GM18867 (cell line): Measurements from ENCODE around the gene SZT2.

Source experiments
- ATAC-seq: cut with Tn5 transposase; IDR thresholded peaks from one replicate; pipeline ENCODE4 v1.9.1; 2021; ENCODE audit warnings: mild to moderate bottlenecking, moderate library complexity; ENCODE audit not compliant: unreplicated experiment

The SZT2 gene

DNA sequence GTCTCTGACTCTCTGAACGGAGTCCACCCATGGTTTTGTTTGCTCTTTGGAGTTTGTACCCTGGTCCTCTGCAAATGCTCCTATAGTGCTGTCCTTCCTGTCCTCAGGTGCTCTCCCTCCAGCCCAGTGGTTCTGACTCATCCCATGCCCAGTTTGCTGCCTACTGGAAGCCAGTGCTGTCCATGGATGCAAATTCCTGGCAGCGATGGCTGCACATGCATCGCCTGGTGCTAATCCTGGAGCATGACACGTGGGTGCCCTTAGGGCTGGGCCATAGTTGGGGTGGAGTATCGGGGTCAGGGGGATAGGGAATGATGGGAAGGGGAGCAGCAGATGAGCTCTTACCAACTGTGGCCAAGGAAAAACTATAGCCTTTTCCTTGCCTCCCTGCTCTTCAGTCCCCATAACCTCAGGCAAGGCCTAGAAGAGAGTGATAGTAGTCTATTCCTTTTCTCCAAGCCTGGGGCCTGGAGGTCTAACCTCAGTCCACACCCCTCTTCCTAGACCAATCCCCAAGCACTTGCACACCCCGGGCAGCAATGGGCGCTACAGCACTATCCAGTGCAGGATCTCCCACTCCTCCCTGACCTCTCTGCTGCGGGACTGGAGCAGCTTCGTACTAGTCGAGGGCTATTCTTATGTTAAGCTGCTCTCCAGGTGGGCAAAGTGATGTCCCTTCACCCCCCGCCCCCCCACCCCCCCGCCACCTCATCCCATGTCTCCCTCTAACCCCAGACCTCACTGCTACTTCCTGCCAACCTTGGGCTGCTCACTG, 32.5 kb downstream of the SZT2 start:
- ATAC-seq: no peak

DNA sequence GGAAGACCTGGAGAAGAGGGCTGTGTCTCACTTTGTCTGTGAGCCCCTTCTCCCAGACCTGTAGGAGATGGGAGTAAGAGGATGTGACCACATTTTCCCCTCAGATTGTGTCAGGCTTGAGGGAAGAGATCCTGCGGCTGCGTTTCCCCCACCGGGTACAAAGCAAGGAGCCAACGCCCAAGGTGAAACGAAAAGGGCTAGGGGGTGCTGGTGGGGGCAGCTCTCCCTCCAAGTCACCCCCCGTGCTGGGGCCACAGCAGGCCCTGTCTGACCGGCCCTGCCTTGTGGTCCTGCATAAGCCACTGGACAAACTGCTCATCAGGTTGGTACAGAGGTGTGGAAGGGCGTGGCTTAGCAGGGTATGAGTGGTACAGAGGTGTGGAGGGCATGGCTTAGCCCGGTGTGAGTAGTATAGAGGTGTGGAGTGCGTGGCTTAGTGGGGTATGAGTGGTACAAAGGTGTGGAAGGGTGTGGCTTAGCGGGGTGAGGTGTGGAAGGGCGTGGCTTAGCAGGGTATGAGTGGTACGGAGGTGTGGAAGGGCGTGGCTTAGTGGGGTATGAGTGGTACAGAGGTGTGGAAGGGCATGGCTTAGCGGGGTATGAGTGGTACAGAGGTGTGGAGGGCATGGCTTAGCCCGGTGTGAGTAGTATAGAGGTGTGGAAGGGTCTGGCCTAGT, 33.4 kb downstream of the SZT2 start:
- ATAC-seq: no peak

DNA sequence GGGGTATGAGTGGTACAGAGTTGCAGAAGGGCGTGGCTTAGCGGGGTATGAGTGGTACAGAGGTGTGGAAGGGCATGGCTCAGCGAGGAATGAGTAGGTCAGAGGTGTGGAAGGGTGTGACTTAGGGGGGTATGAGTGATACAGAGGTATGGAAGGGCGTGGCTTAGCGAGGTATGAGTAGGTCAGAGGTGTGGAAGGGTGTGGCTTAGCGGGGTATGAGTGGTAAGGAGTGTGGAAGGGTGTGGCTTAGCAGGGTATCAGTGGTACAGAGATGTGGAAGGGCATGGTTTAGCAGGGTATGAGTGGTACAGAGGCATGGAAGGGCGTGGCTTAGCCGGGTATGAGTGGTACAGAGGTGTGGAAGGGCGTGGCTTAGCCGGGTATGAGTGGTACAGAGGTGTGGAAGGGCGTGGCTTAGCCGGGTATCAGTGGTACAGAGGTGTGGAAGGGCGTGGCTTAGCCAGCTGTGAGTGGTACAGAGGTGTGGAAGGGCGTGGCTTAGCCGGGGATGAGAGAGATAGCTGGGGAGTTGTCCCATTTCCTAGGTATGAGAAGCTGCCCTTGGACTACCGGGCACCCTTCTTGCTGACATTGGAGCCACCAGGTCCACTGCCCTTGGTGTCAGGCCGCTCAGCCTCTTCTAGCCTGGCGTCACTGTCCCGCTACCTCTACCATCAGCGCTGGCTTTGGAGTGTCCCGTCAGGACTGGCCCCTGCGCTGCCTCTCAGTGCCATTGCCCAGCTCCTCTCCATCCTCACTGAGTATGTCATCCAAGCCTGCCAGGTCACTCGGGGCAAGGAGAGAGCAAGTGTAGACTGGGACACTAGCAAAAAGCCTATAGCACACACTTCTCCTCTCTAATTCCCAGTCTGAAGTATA, 34.2 kb downstream of the SZT2 start:
- no peak for ATAC-seq

DNA sequence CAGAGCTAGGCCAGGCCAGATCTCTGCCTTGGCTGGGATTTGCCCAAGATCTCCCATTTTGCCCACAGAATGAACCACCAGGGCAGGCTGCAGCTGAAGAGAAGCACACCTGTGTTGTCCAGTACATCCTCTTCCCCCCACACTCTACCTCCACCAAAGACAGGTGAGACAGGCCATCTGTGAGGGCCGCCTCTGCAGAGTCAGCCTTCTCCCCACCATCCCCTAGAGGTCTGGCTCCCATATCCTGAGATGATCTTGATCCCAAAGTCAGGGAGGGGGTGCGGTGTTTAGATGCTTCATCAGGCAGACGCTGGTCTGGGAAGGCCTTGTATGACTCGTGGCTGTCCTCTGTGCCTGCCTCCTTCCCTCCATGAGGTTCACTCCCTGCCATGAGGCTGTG, 35.3 kb downstream of the SZT2 start:
- ATAC-seq: no peak

DNA sequence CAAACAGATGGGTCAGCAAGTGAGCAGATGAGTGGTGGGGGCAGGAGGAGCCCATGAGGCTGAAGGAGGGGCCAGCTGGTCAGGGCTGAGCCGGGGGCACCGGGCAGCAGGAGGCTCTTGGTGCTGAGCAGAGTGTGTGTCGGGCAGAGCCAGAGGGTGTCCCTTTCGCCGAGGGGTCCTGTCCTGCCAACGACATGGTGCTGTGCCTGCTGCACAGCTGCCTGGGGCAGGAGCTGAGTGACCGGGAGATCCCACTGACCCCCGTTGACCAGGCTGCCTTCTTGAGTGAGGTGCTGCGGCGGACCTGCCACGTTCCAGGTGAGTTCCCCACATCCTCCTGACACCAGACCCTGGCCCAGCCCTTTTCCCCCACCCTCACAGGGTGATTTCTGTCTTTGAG, 36.5 kb downstream of the SZT2 start:
- no peak for ATAC-seq

DNA sequence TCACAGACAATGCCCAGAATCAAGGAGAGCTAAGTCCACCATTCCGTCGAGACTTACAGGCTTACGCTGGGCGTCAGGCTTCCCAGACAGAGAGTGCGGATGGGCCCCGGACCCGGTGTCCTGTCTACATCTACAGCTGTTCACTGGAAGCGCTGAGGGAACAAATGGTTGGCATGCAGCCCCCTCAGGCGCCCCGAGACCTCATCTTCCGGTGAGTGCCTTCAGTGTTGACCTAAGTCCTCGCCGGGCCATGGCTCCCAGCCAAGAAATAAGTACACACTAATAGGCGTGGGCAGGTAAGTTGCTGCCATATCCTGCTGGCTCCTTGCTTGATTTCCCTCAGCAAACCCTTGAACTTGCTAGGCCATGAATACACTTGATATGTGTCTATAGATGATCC, 37.8 kb downstream of the SZT2 start:
- no peak for ATAC-seq

DNA sequence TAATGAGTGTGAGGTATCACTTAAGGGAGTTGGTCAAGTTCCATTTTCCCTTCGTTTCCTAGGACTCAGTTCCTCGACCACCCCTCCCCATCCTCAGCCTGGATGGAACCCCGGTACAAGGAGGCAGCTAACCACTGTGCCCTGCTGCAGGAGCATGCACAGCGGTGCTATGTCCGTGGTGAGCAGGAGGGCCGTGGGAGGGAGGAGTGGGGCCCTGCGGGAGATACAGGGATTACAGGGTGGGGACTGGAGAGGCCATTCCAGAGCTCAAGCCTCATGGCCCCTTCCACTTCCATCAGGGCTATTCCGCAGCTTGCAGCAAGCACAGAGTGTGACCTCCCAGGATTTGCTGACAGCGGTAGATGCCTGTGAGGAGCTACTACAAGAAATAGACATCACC, 38.2 kb downstream of the SZT2 start:
- no peak for ATAC-seq

DNA sequence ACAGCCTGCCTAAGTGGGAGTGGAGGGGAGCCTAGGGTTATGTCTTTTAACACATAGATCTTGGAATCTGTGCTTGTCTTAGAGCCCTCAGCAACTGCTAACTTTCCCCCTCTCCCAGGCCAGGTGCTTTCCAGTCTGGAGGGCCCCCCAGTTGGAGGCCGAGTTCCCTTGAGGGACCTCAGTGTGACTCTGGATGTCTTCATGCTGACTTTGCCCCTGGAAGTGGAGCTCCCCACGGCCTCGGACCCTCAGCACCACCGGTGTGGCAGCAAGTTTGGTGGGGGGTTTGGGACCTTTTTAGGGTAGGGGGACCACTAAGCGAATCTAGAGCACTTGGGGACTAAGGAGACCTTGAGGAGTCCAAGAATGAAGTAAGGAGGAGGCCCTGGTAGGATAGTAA, 41.1 kb downstream of the SZT2 start:
- no peak for ATAC-seq

DNA sequence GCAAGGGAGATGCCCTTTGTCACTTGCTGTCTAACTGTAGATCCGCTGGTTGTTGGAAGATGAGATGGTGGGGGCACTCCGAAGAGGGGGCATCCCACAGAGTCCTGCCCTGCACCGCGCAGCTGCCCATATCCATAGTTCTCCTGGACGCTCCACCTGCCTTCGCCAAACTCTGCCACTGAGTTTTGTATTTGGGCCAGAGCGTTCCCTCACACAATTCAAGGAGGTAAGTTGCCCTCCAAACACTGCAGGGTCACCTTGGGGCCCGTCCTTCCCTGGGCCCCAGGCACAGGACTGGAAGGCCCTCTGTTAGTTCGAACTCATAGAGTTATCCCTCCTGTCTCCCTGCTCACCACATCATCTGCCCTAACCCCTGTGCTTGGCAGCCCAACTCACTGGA, 42.0 kb downstream of the SZT2 start:
- ATAC-seq: no peak

DNA sequence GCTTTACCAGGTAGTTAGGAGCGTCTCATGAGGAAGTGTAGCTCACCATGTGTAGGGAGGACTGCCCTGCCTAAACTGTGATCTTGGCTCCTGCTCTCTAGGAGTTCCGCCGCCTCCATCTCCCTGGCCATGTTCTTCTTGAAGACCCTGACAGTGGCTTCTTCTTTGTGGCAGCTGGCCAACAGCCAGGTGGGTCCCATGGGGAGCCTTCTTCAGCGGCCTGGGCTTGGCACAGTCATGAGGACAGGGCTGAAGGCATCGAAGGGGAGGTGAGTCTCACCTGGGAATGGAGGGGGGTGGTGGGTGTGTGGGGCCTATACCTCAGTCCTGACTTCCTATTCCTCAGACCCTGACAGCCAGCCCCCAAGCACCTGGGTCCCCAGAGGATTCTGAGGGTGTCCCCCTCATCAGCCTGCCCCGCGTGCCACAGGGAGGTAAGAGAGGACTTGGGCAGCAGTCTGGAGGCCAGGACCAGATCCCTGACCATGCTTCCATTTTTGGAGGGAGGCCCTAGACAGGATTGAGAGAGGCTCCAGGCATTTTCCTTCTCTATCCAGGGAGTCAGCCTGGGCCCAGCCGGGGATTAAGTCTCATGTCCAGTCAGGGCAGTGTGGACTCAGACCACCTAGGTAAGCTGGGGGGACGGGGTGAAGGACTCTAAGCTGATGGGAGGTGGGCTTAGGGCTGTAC, 42.6 kb downstream of the SZT2 start:
- ATAC-seq: no peak

DNA sequence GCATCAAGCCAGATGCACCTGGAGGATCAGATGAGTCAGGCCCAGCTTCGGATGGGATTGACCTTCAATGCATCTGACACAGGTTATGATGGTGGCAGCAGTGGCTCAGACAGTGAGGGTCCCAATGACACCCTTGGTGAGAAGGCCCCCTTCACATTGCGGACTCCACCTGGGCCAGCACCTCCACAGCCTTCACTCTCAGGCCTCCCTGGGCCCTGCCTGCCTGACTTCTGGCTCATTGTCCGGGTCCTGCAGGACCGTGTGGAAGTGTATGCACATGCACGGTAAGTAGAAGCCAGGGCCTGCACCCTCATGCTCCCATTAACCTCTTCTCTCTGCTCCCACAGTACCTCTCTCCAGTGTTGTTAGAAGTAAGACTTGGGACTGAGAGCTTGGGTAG, 43.2 kb downstream of the SZT2 start:
- ATAC-seq: no peak

DNA sequence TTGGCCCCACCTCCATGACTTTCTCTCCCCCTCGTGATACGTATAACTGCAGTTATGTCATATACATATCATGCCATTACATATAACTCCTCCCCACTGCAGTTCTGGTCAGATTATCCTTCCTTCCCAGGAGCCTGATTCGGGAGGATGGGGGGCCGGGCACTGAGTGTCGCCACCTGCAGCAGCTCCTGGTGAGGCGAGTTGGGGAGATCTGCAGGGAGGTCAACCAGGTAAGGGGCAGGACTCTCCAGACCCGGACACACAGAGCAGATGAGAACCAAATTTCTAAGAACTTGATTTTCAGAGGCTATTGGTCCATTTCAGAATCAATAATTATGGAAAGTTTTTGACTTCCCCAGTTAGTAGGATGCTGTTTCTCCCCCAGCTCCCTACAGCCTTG, 44.6 kb downstream of the SZT2 start:
- no peak for ATAC-seq

DNA sequence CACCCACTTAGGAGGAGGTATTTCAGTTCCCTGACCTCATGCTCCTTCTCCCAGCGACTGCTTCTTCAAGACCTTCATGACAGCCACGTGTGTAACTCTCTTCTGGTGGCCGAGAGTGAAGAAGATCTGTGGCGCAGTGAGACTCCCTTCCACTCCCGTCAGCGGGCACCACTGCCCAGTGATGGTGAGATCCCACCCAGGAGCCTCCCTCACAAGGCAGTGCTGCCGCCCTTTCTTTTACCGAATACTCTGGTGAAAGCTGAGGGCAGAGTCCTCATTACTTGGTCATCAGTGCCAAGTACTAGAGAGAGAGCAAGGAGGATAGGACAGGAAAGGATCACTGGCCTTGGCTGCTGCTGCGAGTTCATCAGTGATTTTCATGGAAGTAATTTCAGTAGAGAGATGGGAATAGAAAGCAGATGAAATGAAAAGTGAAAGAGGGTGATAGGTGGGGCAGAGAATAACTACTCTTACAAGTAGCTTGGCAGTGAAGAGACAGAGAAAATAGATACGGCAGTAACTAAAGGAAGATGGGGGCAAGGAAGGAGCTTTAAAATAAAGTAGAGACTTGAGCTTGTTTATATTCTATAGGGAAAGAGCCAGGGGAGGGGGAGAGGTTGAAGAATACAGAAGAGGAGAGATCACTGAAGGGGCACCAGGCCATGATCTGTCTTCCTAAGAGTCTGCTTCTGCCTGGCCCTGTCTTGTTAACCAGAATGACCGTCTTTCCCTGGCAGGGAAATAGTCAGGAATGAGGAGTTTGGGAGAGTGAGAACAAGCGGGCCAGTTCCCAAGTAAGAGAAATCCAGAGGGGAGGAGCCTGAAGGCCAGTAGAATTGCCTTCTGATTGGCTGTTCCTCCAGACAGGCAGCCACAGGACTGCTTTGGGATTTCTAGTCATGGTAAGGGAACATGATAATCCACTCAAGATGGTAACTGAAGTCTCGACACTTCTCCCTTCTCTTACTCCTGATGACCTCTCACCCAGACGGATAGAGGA, 45.7 kb downstream of the SZT2 start:
- no peak for ATAC-seq

DNA sequence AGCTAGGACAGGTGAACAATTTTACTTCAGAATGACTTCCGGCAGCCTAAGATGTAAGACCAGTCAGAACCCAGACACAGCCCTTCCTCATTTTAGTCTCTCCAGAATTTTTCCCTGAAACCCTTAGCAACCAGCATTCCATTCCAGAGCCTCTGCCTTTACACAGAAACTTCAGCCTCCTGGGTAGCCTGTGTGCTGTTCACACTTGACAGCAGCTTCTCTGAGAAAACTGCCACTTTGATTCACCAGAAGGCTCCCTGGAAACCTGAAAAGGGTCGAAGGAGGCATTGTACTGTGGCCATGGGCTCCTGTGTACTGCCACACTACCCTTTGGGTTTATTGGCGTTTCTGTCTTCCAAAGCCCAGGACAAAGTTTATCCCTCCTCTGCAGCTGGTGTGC, 46.7 kb downstream of the SZT2 start:
- ATAC-seq: no peak

DNA sequence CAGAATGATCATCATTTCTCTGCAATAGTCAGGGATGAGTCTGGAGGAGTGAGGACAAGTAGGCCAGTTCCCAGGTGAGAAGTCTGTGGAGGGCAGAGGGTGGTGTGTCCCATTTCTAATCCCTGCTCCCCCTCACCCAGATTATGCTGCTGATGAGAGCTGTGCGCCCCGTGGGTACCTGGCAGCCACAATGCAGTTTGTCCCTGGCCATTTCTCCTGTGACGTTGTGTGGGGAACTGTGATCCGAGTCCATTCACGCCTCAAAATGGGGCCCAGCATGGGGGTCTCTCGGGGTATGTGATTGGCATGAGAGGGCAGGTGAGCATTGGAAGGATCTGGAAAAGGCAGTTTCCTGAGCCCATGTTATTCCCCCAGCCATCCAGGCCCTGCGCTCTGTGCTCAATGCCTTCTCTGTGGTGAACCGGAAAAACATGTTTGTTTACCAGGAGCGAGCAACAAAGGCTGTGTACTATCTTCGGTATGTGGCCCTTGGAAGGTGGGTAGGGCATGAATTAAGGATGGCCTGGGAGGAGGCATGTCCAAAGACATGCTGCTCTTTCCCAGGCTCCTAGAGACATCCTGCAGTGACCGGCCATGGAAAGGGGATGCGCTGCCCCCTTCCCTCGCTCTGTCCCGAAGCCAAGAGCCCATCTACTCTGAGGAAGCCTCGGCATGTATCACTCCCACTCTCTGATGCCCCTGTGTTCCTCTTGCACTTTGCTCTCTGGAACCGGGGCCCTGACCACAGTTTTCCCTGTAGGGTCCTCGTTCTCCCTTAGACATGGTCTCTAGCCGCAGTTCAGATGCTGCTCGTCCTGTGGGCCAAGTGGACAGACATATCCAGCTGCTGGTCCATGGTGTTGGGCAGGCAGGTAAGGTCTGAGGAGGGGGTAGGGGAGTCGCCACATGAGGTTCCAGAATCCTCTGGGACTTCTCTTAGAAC, 47.6 kb downstream of the SZT2 start:
- no peak for ATAC-seq

DNA sequence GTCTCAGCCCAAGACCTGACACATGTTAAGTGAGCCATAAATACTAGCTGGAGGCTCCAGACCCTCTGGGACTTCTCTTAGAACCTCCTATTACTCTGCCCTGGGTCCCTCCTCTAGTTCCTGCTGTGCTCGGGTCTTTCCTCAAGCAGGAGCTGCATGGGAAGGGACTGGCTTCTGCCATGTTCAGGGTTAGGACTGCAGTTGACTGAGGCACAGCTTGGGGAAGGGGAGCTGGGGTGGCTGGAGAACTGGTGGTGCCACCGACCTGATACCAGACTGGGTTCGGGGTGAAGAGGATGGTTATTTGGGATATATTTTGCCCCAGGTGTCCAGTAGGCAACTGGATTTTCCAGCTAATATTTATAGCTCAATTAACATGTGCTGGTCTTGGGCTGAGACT, 48.3 kb downstream of the SZT2 start:
- no peak for ATAC-seq

DNA sequence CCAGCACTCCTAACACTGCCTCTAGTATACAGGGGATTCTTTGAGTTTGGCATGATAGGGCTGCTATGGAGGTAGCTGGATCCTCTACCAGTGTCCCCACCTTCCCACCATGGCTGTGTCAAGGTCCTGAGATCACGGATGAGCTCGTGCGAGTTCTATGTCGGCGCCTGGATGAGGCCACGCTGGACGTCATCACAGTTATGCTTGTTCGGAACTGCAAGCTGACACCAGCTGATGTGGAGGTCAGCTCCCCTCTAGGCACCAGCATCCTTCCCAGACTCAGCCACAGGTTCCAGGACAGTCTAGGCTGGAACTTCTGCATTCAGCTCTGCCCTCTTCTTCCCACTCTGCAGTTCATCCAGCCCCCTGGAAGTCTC, 48.9 kb downstream of the SZT2 start:
- ATAC-seq: no peak

DNA sequence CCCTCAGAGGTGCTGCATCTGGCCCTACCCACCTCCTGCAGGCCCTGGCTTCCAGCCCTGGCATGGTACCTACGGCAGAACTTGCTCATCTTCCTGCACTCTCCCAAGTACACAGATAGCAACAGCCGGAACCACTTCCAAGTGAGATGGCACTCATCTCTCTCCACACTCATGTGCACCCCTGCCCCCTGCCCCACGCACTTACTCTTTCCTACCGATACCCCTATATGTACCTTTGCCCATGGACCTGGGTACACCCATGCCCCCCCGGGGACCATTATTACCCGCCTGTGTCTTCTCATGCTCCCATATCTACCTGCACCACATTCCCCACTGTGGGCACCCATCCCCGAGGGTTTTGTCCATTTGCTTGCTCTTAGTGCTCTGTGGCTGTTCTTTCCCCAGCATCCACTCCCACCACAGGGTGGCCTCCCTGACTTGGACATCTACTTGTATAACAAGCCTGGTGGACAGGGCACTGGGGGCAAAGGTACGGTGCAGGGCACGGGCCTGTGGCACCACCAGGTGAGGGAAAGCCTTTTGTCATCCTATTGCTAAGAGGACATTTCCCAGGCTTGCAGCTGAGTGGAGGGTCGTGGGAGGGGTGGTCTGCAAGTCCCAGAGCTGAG, 49.4 kb downstream of the SZT2 start:
- ATAC-seq: no peak
